IMR-90 (cell line): ENCODE data around the gene S1PR1. TPM values are rescaled to one million over a fixed set of nuclear protein-coding genes. Genes with fewer than 3 reads are reported as not detected.

ENCODE experiments used
- ATAC-seq: fragments of 200-7000 bp; cut with Tn5 transposase; 2 replicates; pipeline ENCODE4 v1.9.1; 2020; ENCODE audit warnings: low read depth, mild to moderate bottlenecking, moderate library complexity
- BruUV-seq: library from RNA; stranded (reverse); fragments of 400-500 nt; replicated peaks from 2 replicates; lab custom pipeline; 2021; lab: Mats Ljungman, UMichigan
- CTCF ChIA-PET: fragments of 300-600 bp; formaldehyde crosslinking; extraction: SDS; loops from one replicate; lab custom pipeline; 2021; ENCODE audit warnings: antibody characterized with exemption; lab: Yijun Ruan, JAX
- POLR2A ChIA-PET: fragments of 300-600 bp; sonication (Branson Sonifier 250); formaldehyde crosslinking; loops from one replicate; lab custom pipeline; 2022; ENCODE audit warnings: antibody characterized with exemption; ENCODE audit not compliant: unreplicated experiment; lab: Charles Lee
- DNase-seq: peaks from one replicate; pipeline ENCODE4 v3.0.0; 2013
- H2AFZ ChIP-seq: replicated peaks from 2 replicates; pipeline ENCODE3; 2013; ENCODE audit warnings: low read length, mild to moderate bottlenecking; ENCODE audit not compliant: poor library complexity
- H2AK5ac ChIP-seq: 2 replicates; pipeline ENCODE4 v1.6.1; 2013; ENCODE audit warnings: low read depth, low read length, inconsistent platforms
- H2AK9ac ChIP-seq: replicated peaks from 2 replicates; pipeline ENCODE3; 2013; ENCODE audit warnings: mild to moderate bottlenecking, low read depth, low read length, moderate library complexity; ENCODE audit not compliant: poor library complexity
- H2BK120ac ChIP-seq: 2 replicates; pipeline ENCODE4 v1.6.1; 2013; ENCODE audit warnings: low read depth, low read length, inconsistent platforms
- H2BK15ac ChIP-seq: 3 replicates; pipeline ENCODE4 v1.6.1; 2013; ENCODE audit warnings: low read depth, low read length, inconsistent platforms
- H2BK20ac ChIP-seq: 2 replicates; pipeline ENCODE4 v1.6.1; 2013; ENCODE audit warnings: low read depth, mild to moderate bottlenecking, inconsistent platforms, low read length, moderate library complexity
- H2BK5ac ChIP-seq: 2 replicates; pipeline ENCODE4 v1.6.1; 2013; ENCODE audit warnings: mild to moderate bottlenecking, low read depth, low read length, inconsistent platforms; ENCODE audit not compliant: poor library complexity, severe bottlenecking
- H3K14ac ChIP-seq: replicated peaks from 2 replicates; pipeline ENCODE4 v1.6.1; 2013; ENCODE audit warnings: low read depth, low read length, inconsistent platforms
- H3K18ac ChIP-seq: 2 replicates; pipeline ENCODE4 v1.6.1; 2013; ENCODE audit warnings: low read depth, low read length, control low read depth
- H3K23ac ChIP-seq: 2 replicates; pipeline ENCODE4 v1.6.1; 2013; ENCODE audit warnings: low read depth, low read length, inconsistent platforms
- H3K27ac ChIP-seq: 2 replicates; pipeline ENCODE4 v1.5.1; 2013; ENCODE audit warnings: mild to moderate bottlenecking, control low read depth, low read length; ENCODE audit not compliant: insufficient read depth
- H3K27me3 ChIP-seq: 2 replicates; pipeline ENCODE4 v1.6.1; 2013; ENCODE audit warnings: low read length; ENCODE audit not compliant: control insufficient read depth, insufficient read depth
- H3K36me3 ChIP-seq: 2 replicates; pipeline ENCODE4 v1.6.1; 2013; ENCODE audit warnings: low read length, mixed read lengths; ENCODE audit not compliant: control insufficient read depth, insufficient read depth
- H3K4ac ChIP-seq: 2 replicates; pipeline ENCODE4 v1.6.1; 2013; ENCODE audit warnings: low read depth, low read length, inconsistent platforms
- H3K4me1 ChIP-seq: 2 replicates; pipeline ENCODE4 v1.6.1; 2013; ENCODE audit warnings: low read length, mixed read lengths; ENCODE audit not compliant: control insufficient read depth, insufficient read depth
- H3K4me2 ChIP-seq: 2 replicates; pipeline ENCODE4 v1.6.1; 2013; ENCODE audit warnings: low read depth, mild to moderate bottlenecking, control low read depth, low read length, moderate library complexity
- H3K4me3 ChIP-seq: 2 replicates; pipeline ENCODE4 v1.5.1; 2013; ENCODE audit warnings: low read depth, mild to moderate bottlenecking, control low read depth, low read length, moderate library complexity; ENCODE audit not compliant: insufficient read depth
- H3K56ac ChIP-seq: 2 replicates; pipeline ENCODE4 v1.6.1; 2013; ENCODE audit warnings: low read length, inconsistent platforms; ENCODE audit not compliant: insufficient read depth; ENCODE audit errors: extremely low read depth
- H3K79me1 ChIP-seq, 2 experiments: 2 replicates each; pipeline ENCODE4 v1.6.1; 2013; ENCODE audit warnings: low read length in 2 of 2, inconsistent platforms in 1 of 2, low read depth in 1 of 2
- H3K9ac ChIP-seq: 2 replicates; pipeline ENCODE4 v1.6.1; 2013; ENCODE audit warnings: low read depth, low read length, control low read depth
- H3K9me1 ChIP-seq: 2 replicates; pipeline ENCODE4 v1.6.1; 2013; ENCODE audit warnings: low read length, inconsistent platforms; ENCODE audit not compliant: insufficient read depth
- H3K9me3 ChIP-seq: 2 replicates; pipeline ENCODE4 v1.6.1; 2013; ENCODE audit warnings: low read length; ENCODE audit not compliant: control insufficient read depth, insufficient read depth
- H4K20me1 ChIP-seq: 2 replicates; pipeline ENCODE4 v1.6.1; 2013; ENCODE audit warnings: low read length, inconsistent platforms; ENCODE audit not compliant: insufficient read depth
- H4K5ac ChIP-seq: 2 replicates; pipeline ENCODE4 v1.6.1; 2013; ENCODE audit warnings: mild to moderate bottlenecking, low read depth, low read length, control low read depth
- H4K8ac ChIP-seq, 2 experiments: 2 replicates each; pipeline ENCODE4 v1.6.1; 2013; ENCODE audit warnings: low read depth in 2 of 2, low read length in 2 of 2, control low read depth in 1 of 2, inconsistent platforms in 1 of 2
- H4K91ac ChIP-seq: 2 replicates; pipeline ENCODE4 v1.6.1; 2013; ENCODE audit warnings: low read depth, low read length, inconsistent platforms; ENCODE audit not compliant: insufficient read depth
- BHLHE40 ChIP-seq: fragments of 150-350 bp; IDR thresholded peaks from 2 replicates; pipeline ENCODE4 v1.6.1; 2016; ENCODE audit warnings: mild to moderate bottlenecking, low read depth, low read length
- CEBPB ChIP-seq: IDR thresholded peaks from 2 replicates; pipeline ENCODE4 v1.6.1; 2012; ENCODE audit warnings: low read depth, low read length, improper control_type of control experiment
- CHD1 ChIP-seq: IDR thresholded peaks from 2 replicates; pipeline ENCODE4 v1.6.1; 2012; ENCODE audit warnings: low read depth, low read length, improper control_type of control experiment
- CTCF ChIP-seq: conservative IDR thresholded peaks from 2 replicates; pipeline ENCODE4 v1.5.1; 2012; ENCODE audit warnings: mild to moderate bottlenecking, low read depth, low read length, improper control_type of control experiment
- ELK1 ChIP-seq: fragments of 150-350 bp; IDR thresholded peaks from 2 replicates; pipeline ENCODE4 v1.6.1; 2016; ENCODE audit warnings: low read depth, mild to moderate bottlenecking, low read length, moderate library complexity, borderline replicate concordance
- FOS ChIP-seq: fragments of 150-350 bp; IDR thresholded peaks from 2 replicates; pipeline ENCODE4 v1.6.1; 2016; ENCODE audit warnings: low read depth, low read length
- MAFK ChIP-seq: IDR thresholded peaks from 2 replicates; pipeline ENCODE4 v1.6.1; 2012; ENCODE audit warnings: low read depth, low read length, improper control_type of control experiment
- MXI1 ChIP-seq: IDR thresholded peaks from 2 replicates; pipeline ENCODE4 v1.6.1; 2012; ENCODE audit warnings: low read depth, mild to moderate bottlenecking, low read length, moderate library complexity, borderline replicate concordance
- NFE2L2 ChIP-seq: fragments of 150-350 bp; IDR thresholded peaks from 2 replicates; pipeline ENCODE4 v1.6.1; 2016; ENCODE audit warnings: low read depth, mild to moderate bottlenecking, low read length
- POLR2A ChIP-seq: IDR thresholded peaks from 2 replicates; pipeline ENCODE4 v1.6.1; 2012; ENCODE audit warnings: mild to moderate bottlenecking, low read depth, low read length
- RCOR1 ChIP-seq: IDR thresholded peaks from 2 replicates; pipeline ENCODE4 v1.6.1; 2012; ENCODE audit warnings: mild to moderate bottlenecking, low read length, improper control_type of control experiment; ENCODE audit not compliant: insufficient replicate concordance
- RFX5 ChIP-seq: IDR thresholded peaks from 2 replicates; pipeline ENCODE4 v1.8.0; 2012; ENCODE audit warnings: low read depth, mild to moderate bottlenecking, low read length, moderate library complexity
- SMC3 ChIP-seq: fragments of 150-350 bp; IDR thresholded peaks from 2 replicates; pipeline ENCODE4 v1.6.1; 2016; ENCODE audit warnings: low read depth, mild to moderate bottlenecking, antibody characterized with exemption, low read length, moderate library complexity
- USF2 ChIP-seq: fragments of 150-350 bp; IDR thresholded peaks from 2 replicates; pipeline ENCODE4 v1.6.1; 2017; ENCODE audit warnings: mild to moderate bottlenecking, antibody characterized with exemption, low read length, low read depth
- WGBS, 2 experiments: methylation state at CpG; one replicate each; pipeline versions ENCODE4 v1.1.5 to v1.1.7; 2013; ENCODE audit warnings: missing lambda C conversion rate in 2 of 2; ENCODE audit not compliant: insufficient read length in 1 of 2; ENCODE audit errors: extremely low coverage in 2 of 2; 5-methylcytosine and 5-hydroxymethylcytosine counted together
- dilution Hi-C: fragments of 300-500 bp; cut with HindIII; formaldehyde crosslinking; loops from one replicate; pipeline ENCODE4 v1.14.3; 2018; ENCODE audit warnings: low sequenced_read_pairs; ENCODE audit not compliant: unreplicated experiment
- in situ Hi-C: fragments of 300-500 bp; cut with MboI; formaldehyde crosslinking; loops from 3 replicates; pipeline ENCODE4 v1.14.3; 2019; ENCODE audit warnings: low sequenced_read_pairs, inconsistent platforms, mixed read lengths
- intact Hi-C: fragments of 100-400 bp; cut with micrococcal nuclease; formaldehyde crosslinking; loops from 2 replicates; pipeline ENCODE4 v1.10.0; 2022
- polyA plus RNA-seq, 3 experiments: library from polyadenylated mRNA; depleted of rRNA; stranded (reverse); fragments of >200 nt; gene quantifications; 2 replicates each; pipeline ENCODE4 v1.2.3, GENCODE V29; 2012; ENCODE audit warnings: low replicate concordance in 1 of 3
- total RNA-seq: library from RNA; depleted of rRNA; stranded (reverse); fragments of >200 nt; gene quantifications from 2 replicates; pipeline ENCODE4 v1.2.3, GENCODE V29; 2012

S1PR1 gene
- total and polyA plus RNA-seq, 2 of the 4 experiments (the other 2 are of a cell fraction): 12.9 to 15.6 TPM

GRCh38 chr1:101238031-101238628, 1.3 kb downstream of the S1PR1 start:
- Histone ChIP-seq H3K4me3 (peak overlapping the region; percentile 54), H4K5ac (no peak overlapping the region; the same call in 1 of the 2 replicates), H2BK5ac (no peak overlapping the region), H4K8ac (peak overlapping the region in 1 of 2 experiments; percentile 39; a peak in 1 of 4 replicates), H3K9me3 (no peaks in the 10 kb centered on the region), H3K4ac (peak overlapping the region; percentile 3; the same call in 1 of the 2 replicates), H3K9ac (peak overlapping the region; percentile 47; the same call in 1 of the 2 replicates), H2BK120ac (no peak overlapping the region), H3K4me1 (no peaks in the 10 kb centered on the region), H3K14ac (no peak overlapping the region), H3K18ac (peak overlapping the region; percentile 35; the same call in 1 of the 2 replicates), H2AK9ac (peak overlapping the region; percentile 9), H2BK20ac (no peak overlapping the region), H4K20me1 (peaks cover 3% of the 10 kb centered on the region; the same call in 1 of the 2 replicates), H3K79me1 (peaks cover 0 to 11% of the 10 kb centered on the region in 2 experiments; a peak in 1 of 4 replicates), H3K4me2 (peak overlapping the region; percentile 83), H3K56ac (no peak overlapping the region), H2AFZ (peak overlapping the region; percentile 40), H3K27ac (peak overlapping the region; percentile 61; the same call in 1 of the 2 replicates), H3K27me3 (no peaks in the 10 kb centered on the region), H3K23ac (no peak overlapping the region), H3K9me1 (0 out of 2 replicates have a peak, but pooled peaks cover 4% of the 10 kb centered on the region), H3K36me3 (peaks cover 16% of the 10 kb centered on the region), H2BK15ac (no peak overlapping the region), H2AK5ac (peak overlapping the region; percentile 40; the same call in 1 of the 2 replicates), H4K91ac (no peak overlapping the region)
- ATAC-seq (no peak), DNase-seq (no peak)
- in situ Hi-C loops (loop anchor here (25.0 kb wide), 1 partner anchor 201 kb away; the partner anchor contains the start of gene DPH5), intact Hi-C loops (loop anchor here (1.0 to 5.0 kb wide), 6 partner anchors 50 to 317 kb away; partner anchors contain the start of gene DPH5), dilution Hi-C loops (no loop called here)
- 13% methylated on average over 1 of the region's 14 CpGs; no CpG with 5 or more reads in 1 of the 2 experiments for WGBS, 2 experiments
- POLR2A ChIA-PET: interaction anchor here (0.6 kb wide), 1 partner anchor 51 kb away, joined by 5 read pairs; no protein-coding TSS in a partner anchor
- CTCF ChIA-PET: interaction anchor here (0.6 to 1.6 kb wide), 26 partner anchors 10 to 326 kb away, joined by 3 to 8 read pairs (median 4); no protein-coding TSS in a partner anchor
- BruUV-seq: no TSS peak
- TF ChIP-seq CTCF: no peak
- no peak for TF ChIP-seq USF2
- no peak for TF ChIP-seq SMC3
- TF ChIP-seq POLR2A: no peak
- no peak for TF ChIP-seq MAFK
- no peak for TF ChIP-seq MXI1
- no peak for TF ChIP-seq NFE2L2
- TF ChIP-seq BHLHE40: no peak
- no peak for TF ChIP-seq RFX5
- TF ChIP-seq CHD1: no peak
- TF ChIP-seq RCOR1: no peak
- no peak for TF ChIP-seq ELK1
- no peak for TF ChIP-seq CEBPB
- no peak for TF ChIP-seq FOS
